OCI-LY7 (cell line): ENCODE data around the gene FKBP4. TPM values are rescaled to one million over a fixed set of nuclear protein-coding genes. Genes with fewer than 3 reads are reported as not detected.

ENCODE experiments used
- BruUV-seq: library from RNA; stranded (reverse); fragments of 400-500 nt; replicated peaks from 2 replicates; lab custom pipeline; 2021; lab: Mats Ljungman, UMichigan
- CTCF ChIA-PET: fragments of 300-600 bp; sonication (Branson Sonifier 250); formaldehyde crosslinking; loops from one replicate; lab custom pipeline; 2022; ENCODE audit warnings: antibody characterized with exemption; ENCODE audit not compliant: unreplicated experiment; lab: Charles Lee
- POLR2A ChIA-PET: fragments of 300-600 bp; sonication (Branson Sonifier 250); formaldehyde crosslinking; loops from one replicate; lab custom pipeline; 2022; ENCODE audit warnings: antibody characterized with exemption; lab: Charles Lee
- DNase-seq: peaks from one replicate; pipeline ENCODE4 v3.0.0-alpha.2; 2015; ENCODE audit warnings: low spot score
- H2AFZ ChIP-seq: fragments of 200-600 bp; sonication (generic), shearing (Covaris generic); 2 replicates; pipeline ENCODE4 v1.6.1; 2014; ENCODE audit warnings: mild to moderate bottlenecking, antibody characterized with exemption, low read length, moderate library complexity
- H3K27ac ChIP-seq: fragments of 200-600 bp; sonication (generic); 2 replicates; pipeline ENCODE4 v1.5.1; 2014; ENCODE audit warnings: mixed run types, low read depth, mild to moderate bottlenecking, moderate library complexity, low read length, inconsistent platforms; ENCODE audit not compliant: poor library complexity, severe bottlenecking
- H3K36me3 ChIP-seq: fragments of 200-600 bp; sonication (generic); 2 replicates; pipeline ENCODE4 v1.6.1; 2014; ENCODE audit warnings: mild to moderate bottlenecking, antibody characterized with exemption, low read length, moderate library complexity, mixed read lengths; ENCODE audit not compliant: insufficient read depth
- H3K4me1 ChIP-seq: fragments of 200-600 bp; sonication (generic); 2 replicates; pipeline ENCODE4 v1.5.1; 2014; ENCODE audit warnings: mild to moderate bottlenecking, low read length; ENCODE audit not compliant: insufficient read depth, poor library complexity, severe bottlenecking
- H3K4me2 ChIP-seq: fragments of 200-600 bp; sonication (generic); 2 replicates; pipeline ENCODE4 v1.6.1; 2014; ENCODE audit warnings: mild to moderate bottlenecking, low read length
- H3K4me3 ChIP-seq: fragments of 200-600 bp; sonication (generic); 2 replicates; pipeline ENCODE4 v1.5.1; 2014; ENCODE audit warnings: mild to moderate bottlenecking, low read depth, low read length; ENCODE audit not compliant: poor library complexity, severe bottlenecking
- H3K79me2 ChIP-seq: fragments of 200-600 bp; sonication (generic); 2 replicates; pipeline ENCODE4 v1.6.1; 2016; ENCODE audit warnings: low read depth, mild to moderate bottlenecking, low read length, moderate library complexity, mixed read lengths; ENCODE audit not compliant: insufficient read depth
- H3K9me2 ChIP-seq: fragments of 200-600 bp; sonication (generic); 2 replicates; pipeline ENCODE4 v1.6.1; 2016; ENCODE audit warnings: mild to moderate bottlenecking, low read length, mixed read lengths; ENCODE audit not compliant: insufficient read depth
- H3K9me3 ChIP-seq: fragments of 200-600 bp; sonication (generic); 2 replicates; pipeline ENCODE4 v1.6.1; 2014; ENCODE audit warnings: mild to moderate bottlenecking, mixed run types, low read length, mixed read lengths
- H4K20me1 ChIP-seq: fragments of 200-600 bp; sonication (generic); 2 replicates; pipeline ENCODE4 v1.6.1; 2014; ENCODE audit warnings: mild to moderate bottlenecking, antibody characterized with exemption, low read length, moderate library complexity, mixed read lengths; ENCODE audit not compliant: insufficient read depth
- CTCF ChIP-seq: fragments of 200-600 bp; sonication (generic); conservative IDR thresholded peaks from 2 replicates; pipeline ENCODE4 v1.5.1; 2014; ENCODE audit warnings: mild to moderate bottlenecking, antibody characterized with exemption, low read length, moderate library complexity, mixed read lengths
- EZH2phosphoT487 ChIP-seq: fragments of 200-600 bp; sonication (generic); IDR thresholded peaks from 2 replicates; pipeline ENCODE4 v1.6.1; 2018; ENCODE audit warnings: low read depth, borderline replicate concordance, mild to moderate bottlenecking, mixed run types, antibody characterized with exemption, low read length, moderate library complexity, mixed read lengths
- intact Hi-C: fragments of 100-400 bp; cut with micrococcal nuclease; formaldehyde crosslinking; loops from one replicate; pipeline ENCODE4 v1.10.0; 2022; ENCODE audit not compliant: unreplicated experiment
- total RNA-seq, 2 experiments: library from RNA; depleted of rRNA in 1 of 2; stranded (reverse); fragments of >200 nt in 1 of 2; shearing (Covaris generic) in 1 of 2; gene quantifications; 2 replicates each; pipeline ENCODE4 v1.2.3, GENCODE V29; 2014 to 2022

Gene FKBP4
- total RNA-seq, 2 experiments from 2014 or later = 86.7 to 131 TPM

- CTCF ChIA-PET = no interaction called here
- Histone ChIP-seq H3K4me2 (no peak overlapping the region), H3K9me3 (no peaks in the 10 kb centered on the region), H3K9me2 (no peaks in the 10 kb centered on the region), H4K20me1 (no peaks in the 10 kb centered on the region), H3K4me3 (no peak overlapping the region), H2AFZ (no peak overlapping the region), H3K27ac (no peak overlapping the region), H3K4me1 (no peaks in the 10 kb centered on the region), H3K79me2 (no peaks in the 10 kb centered on the region), H3K36me3 (peaks cover 94% of the 10 kb centered on the region)
- intact Hi-C loops = no loop called here
- POLR2A ChIA-PET = interaction anchor here (0.6 kb wide), 1 partner anchor 12 kb away, joined by 3 read pairs; no protein-coding TSS in a partner anchor
- BruUV-seq = no TSS peak
- no peak for TF ChIP-seq CTCF
- TF ChIP-seq EZH2phosphoT487 = no peak
- DNase-seq = no peak
These were observed 9.0 kb downstream of the FKBP4 start for GRCh38 chr12:2803635-2804392.

GRCh38 chr12:2804393-2805142 lies 9.8 kb downstream of the FKBP4 start:
- no peaks in the 10 kb centered on the region for H3K9me3 ChIP-seq
- H2AFZ ChIP-seq = no peak overlapping the region
- H4K20me1 ChIP-seq = no peaks in the 10 kb centered on the region
- no peak for TF ChIP-seq EZH2phosphoT487
- no peak for TF ChIP-seq CTCF
- H3K79me2 ChIP-seq = no peaks in the 10 kb centered on the region
- no peak overlapping the region for H3K27ac ChIP-seq
- CTCF ChIA-PET = no interaction called here
- H3K4me1 ChIP-seq = no peaks in the 10 kb centered on the region
- no peak overlapping the region for H3K4me3 ChIP-seq
- intact Hi-C loops = no loop called here
- no peak for DNase-seq
- POLR2A ChIA-PET = no interaction called here
- no peak overlapping the region for H3K4me2 ChIP-seq
- no peaks in the 10 kb centered on the region for H3K9me2 ChIP-seq
- BruUV-seq = no TSS peak
- peaks cover 86% of the 10 kb centered on the region for H3K36me3 ChIP-seq

GRCh38 chr12:2805143-2805520 lies 10.4 kb downstream of the FKBP4 start:
- no peak for TF ChIP-seq CTCF
- TF ChIP-seq EZH2phosphoT487 = no peak
- Histone ChIP-seq H3K4me1 (no peaks in the 10 kb centered on the region), H3K79me2 (no peaks in the 10 kb centered on the region), H3K36me3 (peaks cover 81% of the 10 kb centered on the region), H3K4me2 (no peak overlapping the region), H3K4me3 (no peak overlapping the region), H4K20me1 (no peaks in the 10 kb centered on the region), H2AFZ (no peak overlapping the region), H3K27ac (no peak overlapping the region), H3K9me3 (no peaks in the 10 kb centered on the region), H3K9me2 (no peaks in the 10 kb centered on the region)
- POLR2A ChIA-PET = no interaction called here
- intact Hi-C loops = no loop called here
- CTCF ChIA-PET = no interaction called here
- DNase-seq = no peak
- no TSS peak for BruUV-seq
